ENCODE results near the gene TMEM94. TPM values are rescaled to one million over a fixed set of nuclear protein-coding genes. Genes with fewer than 3 reads are reported as not detected.

The TMEM94 gene
- total and polyA plus RNA-seq, 2 of the 13 experiments (the other 11 are each of a cell fraction or from before 2014, with no cell fraction given): 32.6 to 134 TPM

- TF ChIP-seq, protein P1, sequence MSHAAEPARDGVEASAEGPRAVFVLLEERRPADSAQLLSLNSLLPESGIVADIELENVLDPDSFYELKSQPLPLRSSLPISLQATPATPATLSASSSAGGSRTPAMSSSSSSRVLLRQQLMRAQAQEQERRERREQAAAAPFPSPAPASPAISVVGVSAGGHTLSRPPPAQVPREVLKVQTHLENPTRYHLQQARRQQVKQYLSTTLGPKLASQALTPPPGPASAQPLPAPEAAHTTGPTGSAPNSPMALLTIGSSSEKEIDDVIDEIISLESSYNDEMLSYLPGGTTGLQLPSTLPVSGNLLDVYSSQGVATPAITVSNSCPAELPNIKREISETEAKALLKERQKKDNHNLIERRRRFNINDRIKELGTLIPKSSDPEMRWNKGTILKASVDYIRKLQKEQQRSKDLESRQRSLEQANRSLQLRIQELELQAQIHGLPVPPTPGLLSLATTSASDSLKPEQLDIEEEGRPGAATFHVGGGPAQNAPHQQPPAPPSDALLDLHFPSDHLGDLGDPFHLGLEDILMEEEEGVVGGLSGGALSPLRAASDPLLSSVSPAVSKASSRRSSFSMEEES (CRISPR knock-in tag; IDR thresholded peaks at IDR 0.05): peak; percentile 98
- TF ChIP-seq ZFP36L2 (CRISPR knock-in tag; IDR thresholded peaks at IDR 0.05): 0 out of 2 replicates have a peak, but pooled peaks have one; percentile 37
- peak; percentile 76 for TF ChIP-seq HOXA3 (CRISPR knock-in tag; IDR thresholded peaks at IDR 0.05)
- TF ChIP-seq KDM3A (CRISPR knock-in tag; IDR thresholded peaks at IDR 0.05; ENCODE audit: low read depth): no peak
- TF ChIP-seq PHF8 (CRISPR knock-in tag; IDR thresholded peaks at IDR 0.05): 0 out of 2 replicates have a peak, but pooled peaks have one; percentile 26
- TF ChIP-seq ZNF878 (CRISPR knock-in tag; IDR thresholded peaks at IDR 0.05): no peak; the same call in 1 of the 2 replicates
- no peak for TF ChIP-seq E2F2 (CRISPR knock-in tag; IDR thresholded peaks at IDR 0.05; ENCODE audit: borderline replicate concordance)
- peak; percentile 70 for TF ChIP-seq NCOR1 (IDR thresholded peaks at IDR 0.05; ENCODE audit: borderline replicate concordance, low read length)
- no peak for TF ChIP-seq HNRNPLL (IDR thresholded peaks at IDR 0.05; ENCODE audit: low read depth, low read length, poor library complexity, severe bottlenecking)
- TF ChIP-seq HDAC1 (CRISPR knock-in tag; IDR thresholded peaks at IDR 0.05): peak; percentile 71; the same call in 1 of the 2 replicates
- TF ChIP-seq, protein P2, sequence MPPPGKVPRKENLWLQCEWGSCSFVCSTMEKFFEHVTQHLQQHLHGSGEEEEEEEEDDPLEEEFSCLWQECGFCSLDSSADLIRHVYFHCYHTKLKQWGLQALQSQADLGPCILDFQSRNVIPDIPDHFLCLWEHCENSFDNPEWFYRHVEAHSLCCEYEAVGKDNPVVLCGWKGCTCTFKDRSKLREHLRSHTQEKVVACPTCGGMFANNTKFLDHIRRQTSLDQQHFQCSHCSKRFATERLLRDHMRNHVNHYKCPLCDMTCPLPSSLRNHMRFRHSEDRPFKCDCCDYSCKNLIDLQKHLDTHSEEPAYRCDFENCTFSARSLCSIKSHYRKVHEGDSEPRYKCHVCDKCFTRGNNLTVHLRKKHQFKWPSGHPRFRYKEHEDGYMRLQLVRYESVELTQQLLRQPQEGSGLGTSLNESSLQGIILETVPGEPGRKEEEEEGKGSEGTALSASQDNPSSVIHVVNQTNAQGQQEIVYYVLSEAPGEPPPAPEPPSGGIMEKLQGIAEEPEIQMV (CRISPR knock-in tag; IDR thresholded peaks at IDR 0.05; ENCODE audit: low read depth): no peak
- TF ChIP-seq ZMYM2 (CRISPR knock-in tag; IDR thresholded peaks at IDR 0.05): no peak
- TF ChIP-seq, protein P3, sequence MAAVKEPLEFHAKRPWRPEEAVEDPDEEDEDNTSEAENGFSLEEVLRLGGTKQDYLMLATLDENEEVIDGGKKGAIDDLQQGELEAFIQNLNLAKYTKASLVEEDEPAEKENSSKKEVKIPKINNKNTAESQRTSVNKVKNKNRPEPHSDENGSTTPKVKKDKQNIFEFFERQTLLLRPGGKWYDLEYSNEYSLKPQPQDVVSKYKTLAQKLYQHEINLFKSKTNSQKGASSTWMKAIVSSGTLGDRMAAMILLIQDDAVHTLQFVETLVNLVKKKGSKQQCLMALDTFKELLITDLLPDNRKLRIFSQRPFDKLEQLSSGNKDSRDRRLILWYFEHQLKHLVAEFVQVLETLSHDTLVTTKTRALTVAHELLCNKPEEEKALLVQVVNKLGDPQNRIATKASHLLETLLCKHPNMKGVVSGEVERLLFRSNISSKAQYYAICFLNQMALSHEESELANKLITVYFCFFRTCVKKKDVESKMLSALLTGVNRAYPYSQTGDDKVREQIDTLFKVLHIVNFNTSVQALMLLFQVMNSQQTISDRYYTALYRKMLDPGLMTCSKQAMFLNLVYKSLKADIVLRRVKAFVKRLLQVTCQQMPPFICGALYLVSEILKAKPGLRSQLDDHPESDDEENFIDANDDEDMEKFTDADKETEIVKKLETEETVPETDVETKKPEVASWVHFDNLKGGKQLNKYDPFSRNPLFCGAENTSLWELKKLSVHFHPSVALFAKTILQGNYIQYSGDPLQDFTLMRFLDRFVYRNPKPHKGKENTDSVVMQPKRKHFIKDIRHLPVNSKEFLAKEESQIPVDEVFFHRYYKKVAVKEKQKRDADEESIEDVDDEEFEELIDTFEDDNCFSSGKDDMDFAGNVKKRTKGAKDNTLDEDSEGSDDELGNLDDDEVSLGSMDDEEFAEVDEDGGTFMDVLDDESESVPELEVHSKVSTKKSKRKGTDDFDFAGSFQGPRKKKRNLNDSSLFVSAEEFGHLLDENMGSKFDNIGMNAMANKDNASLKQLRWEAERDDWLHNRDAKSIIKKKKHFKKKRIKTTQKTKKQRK (IDR thresholded peaks at IDR 0.05; ENCODE audit: low read length): no peak
- TF ChIP-seq ZNF547 (CRISPR knock-in tag; IDR thresholded peaks at IDR 0.05): no peak
- no peak for TF ChIP-seq KDM1A (CRISPR knock-in tag; IDR thresholded peaks at IDR 0.05)
- peak; percentile 28; the same call in 1 of the 2 replicates for TF ChIP-seq ZNF263 (CRISPR knock-in tag; IDR thresholded peaks at IDR 0.05)
- TF ChIP-seq BCL6 (CRISPR knock-in tag; IDR thresholded peaks at IDR 0.05): peak; percentile 59
- TF ChIP-seq, protein P4, sequence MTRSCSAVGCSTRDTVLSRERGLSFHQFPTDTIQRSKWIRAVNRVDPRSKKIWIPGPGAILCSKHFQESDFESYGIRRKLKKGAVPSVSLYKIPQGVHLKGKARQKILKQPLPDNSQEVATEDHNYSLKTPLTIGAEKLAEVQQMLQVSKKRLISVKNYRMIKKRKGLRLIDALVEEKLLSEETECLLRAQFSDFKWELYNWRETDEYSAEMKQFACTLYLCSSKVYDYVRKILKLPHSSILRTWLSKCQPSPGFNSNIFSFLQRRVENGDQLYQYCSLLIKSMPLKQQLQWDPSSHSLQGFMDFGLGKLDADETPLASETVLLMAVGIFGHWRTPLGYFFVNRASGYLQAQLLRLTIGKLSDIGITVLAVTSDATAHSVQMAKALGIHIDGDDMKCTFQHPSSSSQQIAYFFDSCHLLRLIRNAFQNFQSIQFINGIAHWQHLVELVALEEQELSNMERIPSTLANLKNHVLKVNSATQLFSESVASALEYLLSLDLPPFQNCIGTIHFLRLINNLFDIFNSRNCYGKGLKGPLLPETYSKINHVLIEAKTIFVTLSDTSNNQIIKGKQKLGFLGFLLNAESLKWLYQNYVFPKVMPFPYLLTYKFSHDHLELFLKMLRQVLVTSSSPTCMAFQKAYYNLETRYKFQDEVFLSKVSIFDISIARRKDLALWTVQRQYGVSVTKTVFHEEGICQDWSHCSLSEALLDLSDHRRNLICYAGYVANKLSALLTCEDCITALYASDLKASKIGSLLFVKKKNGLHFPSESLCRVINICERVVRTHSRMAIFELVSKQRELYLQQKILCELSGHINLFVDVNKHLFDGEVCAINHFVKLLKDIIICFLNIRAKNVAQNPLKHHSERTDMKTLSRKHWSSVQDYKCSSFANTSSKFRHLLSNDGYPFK (CRISPR knock-in tag; IDR thresholded peaks at IDR 0.05; ENCODE audit: borderline replicate concordance): no peak
- TF ChIP-seq GPN1 (CRISPR knock-in tag; IDR thresholded peaks at IDR 0.05; ENCODE audit: borderline replicate concordance): no peak
- TF ChIP-seq ARID2 (CRISPR knock-in tag; IDR thresholded peaks at IDR 0.05; ENCODE audit: borderline replicate concordance): no peak
Observed at GRCh38 chr17:75459590-75460267, 3.3 kb downstream of the TMEM94 start (continued).

All from HepG2 (cell line).